Measurements from ENCODE around the gene DRG1.

GRCh38 chr22:31399211-31400022 is at the start of gene DRG1:
- TF ChIP-seq EP300 (IDR thresholded peaks at IDR 0.05) (no peak), CTCF (IDR thresholded peaks at IDR 0.05) (peak in 2 of 4 experiments; percentile 35 to 44)

Data from gastroesophageal sphincter (tissue), 3 donors.